AG10803 (cell line): ENCODE data around the gene ZNF205.

Experiments
- DNase-seq: peaks from one replicate; pipeline ENCODE4 v3.0.0; 2010; ENCODE audit warnings: low read depth
- H3K4me3 ChIP-seq: 2 replicates; pipeline ENCODE4 v1.5.1; 2011; ENCODE audit warnings: mild to moderate bottlenecking, low read length, control low read depth
- TF ChIP-seq, protein P1 (sequence below): conservative IDR thresholded peaks from 2 replicates; pipeline ENCODE4 v1.5.1; 2011; ENCODE audit warnings: mild to moderate bottlenecking, low read length, control low read depth, inconsistent platforms

ZNF205 gene

DNA sequence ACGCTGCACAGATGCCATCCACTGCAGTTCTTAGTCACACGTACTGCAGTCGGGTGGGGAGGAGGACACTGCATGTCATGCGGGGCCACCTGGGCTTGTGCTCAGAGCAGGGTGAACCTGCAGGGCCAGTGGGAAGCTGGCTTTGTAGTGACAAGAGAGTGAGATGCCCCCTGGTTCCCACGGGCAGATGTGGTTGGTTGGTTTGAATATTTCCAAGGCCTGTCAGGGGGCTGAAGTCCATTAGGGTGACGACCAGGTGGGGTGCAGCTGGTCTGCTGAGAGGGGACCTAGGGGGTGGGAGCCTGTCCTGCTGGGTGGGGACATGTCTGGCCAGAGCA, 36.8 kb downstream of the ZNF205 start:
- H3K4me3 ChIP-seq, result no peak overlapping the region
- TF ChIP-seq, protein P1, sequence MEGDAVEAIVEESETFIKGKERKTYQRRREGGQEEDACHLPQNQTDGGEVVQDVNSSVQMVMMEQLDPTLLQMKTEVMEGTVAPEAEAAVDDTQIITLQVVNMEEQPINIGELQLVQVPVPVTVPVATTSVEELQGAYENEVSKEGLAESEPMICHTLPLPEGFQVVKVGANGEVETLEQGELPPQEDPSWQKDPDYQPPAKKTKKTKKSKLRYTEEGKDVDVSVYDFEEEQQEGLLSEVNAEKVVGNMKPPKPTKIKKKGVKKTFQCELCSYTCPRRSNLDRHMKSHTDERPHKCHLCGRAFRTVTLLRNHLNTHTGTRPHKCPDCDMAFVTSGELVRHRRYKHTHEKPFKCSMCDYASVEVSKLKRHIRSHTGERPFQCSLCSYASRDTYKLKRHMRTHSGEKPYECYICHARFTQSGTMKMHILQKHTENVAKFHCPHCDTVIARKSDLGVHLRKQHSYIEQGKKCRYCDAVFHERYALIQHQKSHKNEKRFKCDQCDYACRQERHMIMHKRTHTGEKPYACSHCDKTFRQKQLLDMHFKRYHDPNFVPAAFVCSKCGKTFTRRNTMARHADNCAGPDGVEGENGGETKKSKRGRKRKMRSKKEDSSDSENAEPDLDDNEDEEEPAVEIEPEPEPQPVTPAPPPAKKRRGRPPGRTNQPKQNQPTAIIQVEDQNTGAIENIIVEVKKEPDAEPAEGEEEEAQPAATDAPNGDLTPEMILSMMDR, result no peak
- DNase-seq, result no peak

DNA sequence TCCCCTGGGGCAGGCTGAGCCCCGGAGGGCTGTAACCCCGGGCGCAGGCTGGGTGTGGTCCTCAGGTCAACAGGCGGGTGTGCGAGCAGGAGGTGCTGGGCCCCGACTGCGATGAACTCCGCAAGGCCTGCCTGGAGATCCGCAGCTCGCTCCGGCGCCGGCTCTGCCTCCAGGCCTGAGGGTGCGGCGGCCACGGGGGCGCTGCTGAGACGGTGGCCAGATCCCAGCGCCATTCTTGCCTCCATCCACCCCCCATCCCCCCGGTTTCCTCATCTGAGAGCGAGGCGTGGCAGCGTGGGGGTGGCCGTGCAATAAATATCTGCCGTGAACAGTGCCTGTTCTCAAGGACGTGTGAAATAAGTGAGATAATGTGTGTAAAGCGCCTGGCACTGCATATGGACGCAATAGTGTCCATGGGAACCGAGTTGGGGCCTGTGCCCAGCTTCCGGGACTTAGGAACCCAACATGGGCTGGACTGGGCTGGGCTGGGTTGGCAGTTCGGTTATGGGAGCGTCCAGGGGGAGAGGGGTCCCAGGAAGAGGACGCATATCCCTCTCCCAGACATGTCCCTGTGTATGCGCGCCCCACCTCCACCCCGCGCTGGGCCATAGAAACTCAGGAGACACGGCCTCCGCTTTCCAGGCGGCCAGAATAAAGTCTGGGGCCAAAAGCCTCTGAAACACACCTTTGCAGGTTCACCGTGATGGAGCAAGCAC, 37.4 kb downstream of the ZNF205 start:
- peak overlapping the region; percentile 87 for H3K4me3 ChIP-seq
- peak; percentile 63 for DNase-seq
- TF ChIP-seq, protein P1, result peak; percentile 50

DNA sequence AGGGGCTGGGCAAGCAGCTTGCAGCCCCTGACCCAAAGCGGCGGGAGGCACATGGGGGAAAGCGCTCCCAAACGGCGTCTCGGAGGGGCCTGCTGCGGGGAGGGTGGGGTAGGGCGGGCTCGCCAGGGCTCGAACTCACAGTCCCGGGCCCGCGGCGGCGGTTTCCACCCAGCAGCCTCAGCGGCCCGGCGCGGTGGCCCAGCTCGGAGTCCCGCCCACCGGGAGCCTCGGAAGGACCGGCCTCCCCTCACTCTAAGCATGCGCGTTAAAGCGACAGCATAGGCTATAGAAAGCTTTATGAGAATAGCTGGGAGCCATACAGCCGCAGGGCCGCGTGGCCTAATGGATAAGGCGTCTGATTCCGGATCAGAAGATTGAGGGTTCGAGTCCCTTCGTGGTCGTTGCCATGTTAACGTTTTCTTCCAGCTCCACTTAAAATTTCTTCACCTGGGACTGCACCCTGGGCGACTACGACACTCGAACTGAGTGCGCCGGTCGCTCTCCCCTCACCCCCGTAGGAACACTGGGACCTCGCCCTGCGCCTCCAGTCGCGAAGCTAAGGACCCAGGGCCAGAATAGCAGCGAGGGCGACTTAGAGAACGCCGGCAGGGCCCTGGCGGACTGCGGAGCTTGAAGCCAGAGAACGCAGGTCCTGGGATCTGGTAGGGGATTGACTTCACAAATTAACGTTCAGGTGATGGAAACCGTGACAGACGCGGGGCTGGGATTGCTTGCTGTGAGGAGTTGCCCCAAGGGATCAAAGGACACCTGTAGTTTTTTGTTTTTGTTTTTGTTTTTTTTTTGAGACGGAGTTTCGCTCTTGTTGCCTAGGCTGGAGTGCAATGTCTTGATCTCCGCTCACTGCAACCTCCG, 38.2 kb downstream of the ZNF205 start:
- TF ChIP-seq, protein P1, result no peak; the same call in 1 of the 2 replicates
- peak; percentile 93 for DNase-seq

DNA sequence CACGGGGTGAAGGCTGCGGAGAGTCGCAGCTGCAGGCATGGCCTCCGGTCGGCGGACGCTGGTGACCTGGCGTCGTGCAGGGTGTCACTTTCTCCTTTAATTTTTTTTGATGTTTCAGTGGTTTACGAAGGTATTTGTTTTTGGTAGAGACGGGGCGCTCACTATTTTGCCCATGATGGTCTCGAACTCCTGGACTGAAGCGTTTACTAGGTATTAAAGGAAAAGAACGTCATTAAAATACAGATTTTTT, 39.6 kb downstream of the ZNF205 start:
- DNase-seq, result no peak
- TF ChIP-seq, protein P1, result no peak
- H3K4me3 ChIP-seq, result peak overlapping the region; percentile 66

More for the DNA sequence above, 38.2 kb downstream of the ZNF205 start:
- H3K4me3 ChIP-seq, result peak overlapping the region; percentile 87

DNA sequence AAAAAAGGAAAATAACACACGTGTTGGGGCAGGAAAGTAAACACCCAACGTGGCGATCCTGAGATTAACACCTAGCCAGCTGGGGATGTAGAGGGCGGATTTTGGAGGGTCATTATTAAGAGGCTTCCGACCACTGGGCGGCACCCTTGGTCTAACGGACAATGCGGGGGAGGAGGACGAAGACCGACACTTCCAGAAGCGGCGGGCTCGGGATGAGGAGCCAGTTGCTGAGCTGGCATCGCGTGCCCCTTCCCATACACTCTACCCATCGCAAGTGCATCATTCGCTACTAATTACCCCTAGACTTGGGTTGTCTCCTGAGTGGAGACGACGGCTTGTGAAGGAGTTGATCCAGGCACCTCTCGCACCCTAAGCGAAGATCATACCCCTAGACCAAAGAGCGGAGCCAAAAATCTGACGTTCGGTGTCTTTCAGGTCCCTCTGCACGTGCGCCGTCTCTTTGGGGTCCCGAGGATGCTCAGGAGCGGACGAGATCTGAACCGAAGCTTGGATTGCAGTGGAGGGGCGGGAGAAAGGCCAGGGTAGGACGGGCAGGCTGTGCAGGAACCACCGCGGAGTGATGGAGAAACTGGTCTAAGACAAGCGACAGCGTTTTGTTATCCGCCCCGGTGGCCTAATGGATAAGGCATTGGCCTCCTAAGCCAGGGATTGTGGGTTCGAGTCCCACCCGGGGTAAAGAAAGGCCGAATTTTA, 40.0 kb downstream of the ZNF205 start:
- DNase-seq, result peak; percentile 87
- H3K4me3 ChIP-seq, result peak overlapping the region; percentile 66
- TF ChIP-seq, protein P1, result peak; percentile 53

DNA sequence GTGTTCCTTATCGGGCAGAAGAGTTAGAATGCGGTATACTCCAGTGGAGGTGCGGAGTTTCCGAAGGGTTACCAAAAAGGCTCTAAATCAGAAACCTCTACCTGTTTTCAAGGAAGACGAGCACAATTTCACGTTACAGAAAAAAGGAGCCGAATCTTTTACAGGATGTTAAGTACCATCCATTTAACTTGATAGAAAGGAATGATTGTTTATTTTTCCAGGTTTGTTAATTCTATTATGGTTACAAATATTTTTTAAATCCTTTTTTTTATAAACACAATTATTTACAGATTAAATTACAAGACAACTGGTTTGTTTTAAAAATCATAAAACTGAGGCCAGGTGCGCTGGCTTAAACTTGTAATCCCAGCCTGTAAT, 40.6 kb downstream of the ZNF205 start:
- no peak for DNase-seq
- H3K4me3 ChIP-seq, result no peak overlapping the region; the same call in 1 of the 2 replicates
- TF ChIP-seq, protein P1, result no peak
